Measurements from ENCODE around the gene BCOR. TPM values are rescaled to one million over a fixed set of nuclear protein-coding genes. Genes with fewer than 3 reads are reported as not detected.
A peak's percentile ranks its signal among the peaks of the same experiment; 100 is the strongest.

The BCOR gene
- total RNA-seq, 1 donor from 2014 or later = 15.1 TPM

GRCh38 chrX:40092808-40093435 is 4.8 kb downstream of the BCOR start:
- Histone ChIP-seq H3K27me3 (ENCODE audit: low read depth) (no peaks in the 10 kb centered on the region), H3K9me3 (replicated peaks) (no peaks in the 10 kb centered on the region), H3K36me3 (no peaks in the 10 kb centered on the region), H3K27ac (replicated peaks) (no peak overlapping the region), H3K4me1 (peaks cover 46% of the 10 kb centered on the region), H3K4me3 (no peak overlapping the region)
- no peak for TF ChIP-seq CTCF (IDR thresholded peaks at IDR 0.05; ENCODE audit: borderline replicate concordance)
- intact Hi-C loops (cut with micrococcal nuclease) = loop anchor here (10.0 kb wide), 1 partner anchor 52 kb away; no protein-coding TSS in a partner anchor
- DNase-seq = no peak

GRCh38 chrX:40091691-40092421 is 5.9 kb downstream of the BCOR start:
- no peaks in the 10 kb centered on the region for H3K27me3 ChIP-seq (ENCODE audit: low read depth)
- H3K4me1 ChIP-seq = peaks cover 46% of the 10 kb centered on the region
- TF ChIP-seq CTCF (IDR thresholded peaks at IDR 0.05; ENCODE audit: borderline replicate concordance) = no peak
- H3K9me3 ChIP-seq (replicated peaks) = no peaks in the 10 kb centered on the region
- H3K4me3 ChIP-seq = no peak overlapping the region
- no peak for DNase-seq
- no peaks in the 10 kb centered on the region for H3K36me3 ChIP-seq
- no peak overlapping the region for H3K27ac ChIP-seq (replicated peaks)
- intact Hi-C loops (cut with micrococcal nuclease) = loop anchor here (10.0 kb wide), 1 partner anchor 53 kb away; no protein-coding TSS in a partner anchor

GRCh38 chrX:40090961-40091360 is 6.8 kb downstream of the BCOR start:
- intact Hi-C loops (cut with micrococcal nuclease) = loop anchor here (10.0 kb wide), 1 partner anchor 54 kb away; no protein-coding TSS in a partner anchor
- no peaks in the 10 kb centered on the region for H3K9me3 ChIP-seq (replicated peaks)
- H3K27ac ChIP-seq (replicated peaks) = no peak overlapping the region
- H3K36me3 ChIP-seq = no peaks in the 10 kb centered on the region
- no peak for DNase-seq
- H3K4me1 ChIP-seq = peaks cover 53% of the 10 kb centered on the region
- TF ChIP-seq CTCF (IDR thresholded peaks at IDR 0.05; ENCODE audit: borderline replicate concordance) = no peak
- peak overlapping the region; percentile 63 for H3K4me3 ChIP-seq
- H3K27me3 ChIP-seq (ENCODE audit: low read depth) = no peaks in the 10 kb centered on the region

GRCh38 chrX:40090050-40090804 is 7.5 kb downstream of the BCOR start:
- Histone ChIP-seq H3K27ac (replicated peaks) (peak overlapping the region; percentile 56), H3K27me3 (ENCODE audit: low read depth) (no peaks in the 10 kb centered on the region)

More at GRCh38 chrX:40090050-40090804, 7.5 kb downstream of the BCOR start:
- intact Hi-C loops (cut with micrococcal nuclease) = loop anchor here (10.0 kb wide), 1 partner anchor 55 kb away; no protein-coding TSS in a partner anchor
- Histone ChIP-seq H3K9me3 (replicated peaks) (no peaks in the 10 kb centered on the region), H3K4me3 (peak overlapping the region; percentile 63), H3K4me1 (peaks cover 60% of the 10 kb centered on the region), H3K36me3 (no peaks in the 10 kb centered on the region)
- no peak for TF ChIP-seq CTCF (IDR thresholded peaks at IDR 0.05; ENCODE audit: borderline replicate concordance)
- peak; percentile 35 for DNase-seq

Data from left ventricle myocardium inferior (tissue), 1 donor.